ENCODE measurements around the gene FTL.

- no peak for TF ChIP-seq CTCF (IDR thresholded peaks at IDR 0.05)
- no peak for TF ChIP-seq POLR2A (IDR thresholded peaks at IDR 0.05)
Observed at GRCh38 chr19:49004964-49005614, 40.0 kb downstream of the FTL start.

Measured in uterus (tissue), 2 donors.